Tibial nerve (tissue), 4 donors: ENCODE measurements around the gene ADSS1. TPM values are rescaled to one million over a fixed set of nuclear protein-coding genes. Genes with fewer than 3 reads are reported as not detected.

ENCODE experiments used
- DNase-seq, 2 donors: peaks; one replicate each; pipeline ENCODE4 v3.0.0-alpha.2; 2019; ENCODE audit warnings: low spot score in 2 of 2
- H3K27ac ChIP-seq, 4 donors: fragments of 200-600 bp; sonication (generic) in 3 of 4; one replicate each; pipeline ENCODE4 v1.5.1; 2017 to 2019; ENCODE audit warnings: mild to moderate bottlenecking in 1 of 4
- H3K27me3 ChIP-seq, 2 donors: fragments of 200-600 bp; sonication (generic) in 1 of 2; one replicate each; pipeline versions ENCODE4 v1.5.1 to v1.6.0; 2017 to 2019
- H3K36me3 ChIP-seq, 3 donors: fragments of 200-600 bp; sonication (generic); one replicate each; pipeline ENCODE4 v1.5.1; 2018 to 2019
- H3K4me1 ChIP-seq, 4 donors: fragments of 200-600 bp; sonication (generic) in 3 of 4; one replicate each; pipeline ENCODE4 v1.5.1; 2017 to 2019
- H3K4me3 ChIP-seq, 4 donors: fragments of 200-600 bp; sonication (generic) in 3 of 4; one replicate each; pipeline ENCODE4 v1.5.1; 2017 to 2019; ENCODE audit warnings: mild to moderate bottlenecking in 1 of 4, moderate library complexity in 1 of 4
- H3K9me3 ChIP-seq, 4 donors: fragments of 200-600 bp; sonication (generic) in 3 of 4; one replicate each; pipeline ENCODE4 v1.5.1; 2017 to 2019
- CTCF ChIP-seq, 5 experiments: fragments of 200-600 bp in 3 of 5; fragments of 450-650 bp in 2 of 5; sonication (generic) in 3 of 5; IDR thresholded peaks; one replicate each; pipeline ENCODE4 v1.5.1; 2016 to 2019; ENCODE audit warnings: antibody characterized with exemption in 5 of 5, mild to moderate bottlenecking in 3 of 5, moderate library complexity in 2 of 5
- EP300 ChIP-seq, 2 donors: sonication (generic); formaldehyde crosslinking; IDR thresholded peaks; one replicate each; pipeline ENCODE4 v1.6.1; 2017; ENCODE audit warnings: antibody characterized with exemption in 2 of 2, mild to moderate bottlenecking in 1 of 2
- POLR2A ChIP-seq, 2 donors: fragments of 450-650 bp; IDR thresholded peaks; one replicate each; pipeline ENCODE4 v1.6.1; 2017; ENCODE audit warnings: antibody characterized with exemption in 2 of 2, mild to moderate bottlenecking in 2 of 2, moderate library complexity in 2 of 2
- WGBS, 2 donors: methylation state at CpG; one replicate each; pipeline ENCODE4 v1.1.5; 2018; 5-methylcytosine and 5-hydroxymethylcytosine counted together
- total RNA-seq, 4 donors: library from RNA; depleted of rRNA; stranded (reverse); fragments of >200 nt; gene quantifications; one replicate each; pipeline ENCODE4 v1.1.0, GENCODE V29; 2016

Gene ADSS1
- total RNA-seq, 4 donors from 2014 or later, result 4.8 to 11.4 (median 6.3) TPM

GRCh38 chr14:104680806-104681688 lies 43.0 kb upstream of the ADSS1 start:
- H3K9me3 ChIP-seq, result no peaks in the 10 kb centered on the region
- no peaks in the 10 kb centered on the region for H3K27me3 ChIP-seq
- H3K36me3 ChIP-seq, result no peaks in the 10 kb centered on the region
- H3K4me3 ChIP-seq, result peak overlapping the region in 3 of 4 donors; percentile 15 to 24 (median 21)
- DNase-seq, result no peak
- H3K4me1 ChIP-seq, result peaks cover 5 to 70% (median 58%) of the 10 kb centered on the region in 4 donors
- WGBS, 2 donors, result 30 to 35% methylated on average over 23 to 26 of the region's 26 CpGs
- peak in 1 of 2 donors; percentile 27 for TF ChIP-seq POLR2A (IDR thresholded peaks at IDR 0.05)
- peak in 3 of 5 experiments; percentile 19 to 35 (median 23) for TF ChIP-seq CTCF (IDR thresholded peaks at IDR 0.05)
- peak in 1 of 2 donors; percentile 65 for TF ChIP-seq EP300 (IDR thresholded peaks at IDR 0.05)
- H3K27ac ChIP-seq, result peak overlapping the region; percentile 86 to 99 (median 90)

GRCh38 chr14:104681689-104682074 lies 42.3 kb upstream of the ADSS1 start:
- H3K27me3 ChIP-seq, result no peaks in the 10 kb centered on the region
- TF ChIP-seq EP300 (IDR thresholded peaks at IDR 0.05), result no peak
- TF ChIP-seq CTCF (IDR thresholded peaks at IDR 0.05), result no peak
- no peak for TF ChIP-seq POLR2A (IDR thresholded peaks at IDR 0.05)
- H3K36me3 ChIP-seq, result no peaks in the 10 kb centered on the region
- WGBS, 2 donors, result 6 to 13% methylated on average over 11 of the region's 11 CpGs
- H3K4me3 ChIP-seq, result peak overlapping the region in 3 of 4 donors; percentile 15 to 24 (median 21)
- peak; percentile 68 to 72 for DNase-seq
- H3K4me1 ChIP-seq, result peaks cover 5 to 68% (median 59%) of the 10 kb centered on the region in 4 donors
- peak overlapping the region; percentile 86 to 99 (median 90) for H3K27ac ChIP-seq
- H3K9me3 ChIP-seq, result no peaks in the 10 kb centered on the region

GRCh38 chr14:104682107-104682593 lies 41.9 kb upstream of the ADSS1 start:
- H3K27ac ChIP-seq, result peak overlapping the region; percentile 86 to 99 (median 90)
- TF ChIP-seq EP300 (IDR thresholded peaks at IDR 0.05) (no peak), POLR2A (IDR thresholded peaks at IDR 0.05) (no peak)
- WGBS, 2 donors, result 38 to 56% methylated on average over 12 of the region's 12 CpGs
- H3K9me3 ChIP-seq, result no peaks in the 10 kb centered on the region
- peak overlapping the region in 2 of 4 donors; percentile 15 to 24 for H3K4me3 ChIP-seq
- peaks cover 5 to 68% (median 60%) of the 10 kb centered on the region in 4 donors for H3K4me1 ChIP-seq
- no peaks in the 10 kb centered on the region for H3K27me3 ChIP-seq
- DNase-seq, result no peak
- H3K36me3 ChIP-seq, result no peaks in the 10 kb centered on the region

GRCh38 chr14:104683653-104684448 lies 40.2 kb upstream of the ADSS1 start:
- 88 to 89% methylated on average over 22 of the region's 22 CpGs for WGBS, 2 donors
- peak overlapping the region in 2 of 4 donors; percentile 95 to 99 for H3K27ac ChIP-seq
- DNase-seq, result no peak
- peaks cover 5 to 68% (median 59%) of the 10 kb centered on the region in 4 donors for H3K4me1 ChIP-seq
- TF ChIP-seq EP300 (IDR thresholded peaks at IDR 0.05), result no peak
- no peak for TF ChIP-seq CTCF (IDR thresholded peaks at IDR 0.05)
- no peak for TF ChIP-seq POLR2A (IDR thresholded peaks at IDR 0.05)
- H3K36me3 ChIP-seq, result no peaks in the 10 kb centered on the region
- no peaks in the 10 kb centered on the region for H3K9me3 ChIP-seq
- no peaks in the 10 kb centered on the region for H3K27me3 ChIP-seq
- no peak overlapping the region for H3K4me3 ChIP-seq

GRCh38 chr14:104684449-104684821 lies 39.6 kb upstream of the ADSS1 start:
- H3K27me3 ChIP-seq, result no peaks in the 10 kb centered on the region
- H3K4me1 ChIP-seq, result peaks cover 5 to 66% (median 57%) of the 10 kb centered on the region in 4 donors
- H3K36me3 ChIP-seq, result no peaks in the 10 kb centered on the region
- H3K27ac ChIP-seq, result no peak overlapping the region
- DNase-seq, result no peak
- 91% methylated on average over 10 of the region's 10 CpGs for WGBS, 2 donors
- no peak overlapping the region for H3K4me3 ChIP-seq
- TF ChIP-seq POLR2A (IDR thresholded peaks at IDR 0.05), result no peak
- no peak for TF ChIP-seq EP300 (IDR thresholded peaks at IDR 0.05)
- TF ChIP-seq CTCF (IDR thresholded peaks at IDR 0.05), result no peak
- H3K9me3 ChIP-seq, result no peaks in the 10 kb centered on the region
